ENCODE data around the gene MEX3A.
"Not testable (repeated sequence)": the region's sequence is repeated elsewhere in the genome, so short reads cannot be mapped to it uniquely, and the experiment has no call there.

The MEX3A gene

DNA sequence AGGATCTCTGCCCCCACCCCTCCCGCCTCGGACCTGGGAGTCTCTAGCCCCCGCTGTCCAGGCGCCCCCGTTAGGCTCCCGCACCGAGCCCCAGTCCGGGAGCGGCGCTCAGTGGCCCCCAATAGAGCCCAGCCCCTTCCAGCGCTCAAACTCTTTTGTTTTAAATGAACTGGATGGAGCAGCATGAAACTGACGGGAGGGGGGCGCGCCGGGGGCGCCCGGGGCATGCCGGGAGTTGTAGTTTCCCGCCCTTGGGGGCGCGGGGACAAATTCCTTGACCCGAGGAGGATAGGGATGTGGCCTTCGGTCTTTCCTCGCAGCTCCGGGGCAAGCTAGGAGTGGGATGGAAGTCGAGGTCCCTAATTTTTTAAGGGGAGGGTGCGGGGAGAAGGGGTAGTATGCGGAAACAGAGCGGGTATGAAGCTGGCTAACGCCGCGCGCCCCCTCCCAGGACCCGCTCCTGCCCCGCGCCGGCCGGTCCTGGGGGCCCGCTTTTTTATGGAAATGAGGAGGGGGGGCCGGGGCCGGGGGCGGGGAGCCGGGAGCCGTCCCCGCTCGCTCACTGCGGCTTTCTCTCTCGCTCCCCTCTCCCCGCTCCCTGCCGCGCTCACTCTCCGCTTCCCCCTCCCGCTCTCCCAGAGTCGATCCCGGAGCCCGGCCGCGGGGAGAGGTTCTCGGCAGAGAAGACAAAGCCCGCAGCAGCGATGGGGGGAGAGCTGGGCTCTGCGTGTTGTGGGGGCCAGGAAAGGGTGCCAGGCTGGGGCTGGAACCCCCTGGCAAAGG, at the start of gene MEX3A:
MEX3A (minus strand) TSS at position 157 of the 783 bp plus-strand sequence. CDS start 467 bp downstream, outside the sequence.
- H3K4me1 ChIP-seq, result peaks cover 77% of the 10 kb centered on the region
- H3K9me3 ChIP-seq, result no peaks in the 10 kb centered on the region
- peaks cover 52% of the 10 kb centered on the region for H4K20me1 ChIP-seq
- H3K4me3 ChIP-seq, result peak within 1 kb of the TSS; percentile 88
- peak within 1 kb of the TSS; percentile 91 for H3K9ac ChIP-seq
- H3K4me2 ChIP-seq, result peak within 1 kb of the TSS; percentile 90
- H3K27ac ChIP-seq, result peak within 1 kb of the TSS; percentile 87
- peaks cover 2% of the 10 kb centered on the region for H3K36me3 ChIP-seq
- TF ChIP-seq Cebpa-rat (IDR thresholded peaks at IDR 0.05), result no peak
- no peaks in the 10 kb centered on the region for H3K27me3 ChIP-seq

- H3K4me1 ChIP-seq, result peaks cover 61% of the 10 kb centered on the region
- H3K9me3 ChIP-seq, result no peaks in the 10 kb centered on the region
- H3K4me2 ChIP-seq, result no peak overlapping the region
- H4K20me1 ChIP-seq, result peaks cover 37% of the 10 kb centered on the region
- no peak for TF ChIP-seq Cebpa-rat (IDR thresholded peaks at IDR 0.05)
- no peaks in the 10 kb centered on the region for H3K27me3 ChIP-seq
- H3K4me3 ChIP-seq, result no peak overlapping the region
- H3K27ac ChIP-seq, result no peak overlapping the region
- no peak overlapping the region for H3K9ac ChIP-seq
- no peaks in the 10 kb centered on the region for H3K36me3 ChIP-seq
Observed at GRCh38 chr1:156130578-156130942, 48.3 kb upstream of the MEX3A start.

DNA sequence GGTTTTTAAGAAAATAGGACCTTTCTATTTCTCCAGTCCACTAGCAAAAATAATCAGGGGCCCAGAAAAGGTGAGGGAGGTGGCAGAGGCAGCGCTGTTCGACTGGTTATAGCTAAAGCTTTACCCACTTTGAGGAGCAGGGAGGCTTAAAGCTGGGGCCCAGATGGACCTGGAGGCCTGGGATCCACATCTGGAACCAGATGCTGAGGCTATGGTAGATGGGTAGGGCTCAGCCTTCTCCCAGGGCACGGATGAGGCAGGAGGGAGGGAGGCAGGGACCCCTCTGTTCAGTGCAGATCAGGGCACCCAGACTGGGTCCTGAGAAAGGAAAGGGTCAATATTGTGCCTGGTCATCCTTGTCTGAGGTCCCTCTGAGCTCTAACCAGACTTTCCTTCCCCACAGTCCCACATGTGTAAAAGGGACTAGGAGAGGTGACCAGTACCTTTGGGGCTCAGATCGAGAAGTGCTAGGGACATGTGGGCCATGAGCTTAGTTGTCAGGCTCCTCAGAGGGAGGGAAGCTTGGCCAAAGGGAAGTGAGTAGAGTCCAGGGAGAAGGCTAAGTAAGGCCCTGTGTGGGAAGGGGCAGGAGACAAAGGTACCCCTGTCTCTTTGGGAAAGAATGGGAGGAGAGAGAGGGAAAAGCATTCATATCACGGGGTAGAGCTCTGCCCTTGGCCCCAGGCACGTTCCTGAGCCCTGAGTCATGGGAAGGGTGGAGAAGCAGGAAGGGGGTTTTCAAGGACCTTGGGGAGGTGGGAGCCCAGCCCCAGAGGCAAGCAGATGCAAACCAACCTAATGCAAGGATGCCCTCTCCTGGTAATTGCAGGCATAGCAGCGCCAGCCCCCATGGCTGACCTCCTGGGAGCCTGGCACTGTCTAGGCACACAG, 47.7 kb upstream of the MEX3A start:
- TF ChIP-seq Cebpa-rat (IDR thresholded peaks at IDR 0.05), result no peak
- peaks cover 37% of the 10 kb centered on the region for H4K20me1 ChIP-seq
- no peak overlapping the region for H3K9ac ChIP-seq
- H3K4me3 ChIP-seq, result no peak overlapping the region
- peaks cover 61% of the 10 kb centered on the region for H3K4me1 ChIP-seq
- no peaks in the 10 kb centered on the region for H3K9me3 ChIP-seq
- no peaks in the 10 kb centered on the region for H3K27me3 ChIP-seq
- H3K4me2 ChIP-seq, result peak overlapping the region; percentile 42
- H3K27ac ChIP-seq, result no peak overlapping the region
- no peaks in the 10 kb centered on the region for H3K36me3 ChIP-seq

GRCh38 chr1:156128654-156129597, 46.7 kb upstream of the MEX3A start:
- H3K27ac ChIP-seq, result no peak overlapping the region
- H4K20me1 ChIP-seq, result peaks cover 37% of the 10 kb centered on the region
- H3K4me2 ChIP-seq, result peak overlapping the region; percentile 83
- no peak for TF ChIP-seq Cebpa-rat (IDR thresholded peaks at IDR 0.05)
- no peak overlapping the region for H3K4me3 ChIP-seq
- H3K4me1 ChIP-seq, result peaks cover 62% of the 10 kb centered on the region
- H3K36me3 ChIP-seq, result no peaks in the 10 kb centered on the region
- H3K9ac ChIP-seq, result no peak overlapping the region
- no peaks in the 10 kb centered on the region for H3K9me3 ChIP-seq
- no peaks in the 10 kb centered on the region for H3K27me3 ChIP-seq

- Histone ChIP-seq H3K36me3 (no peaks in the 10 kb centered on the region), H3K27me3 (no peaks in the 10 kb centered on the region), H3K4me1 (peaks cover 69% of the 10 kb centered on the region), H3K9me3 (no peaks in the 10 kb centered on the region), H3K27ac (no peak overlapping the region), H3K4me3 (no peak overlapping the region), H4K20me1 (peaks cover 37% of the 10 kb centered on the region), H3K4me2 (peak overlapping the region; percentile 83; the same call in 1 of the 2 replicates), H3K9ac (no peak overlapping the region)
- TF ChIP-seq Cebpa-rat (IDR thresholded peaks at IDR 0.05), result no peak
Observed at GRCh38 chr1:156128308-156128653, 46.0 kb upstream of the MEX3A start.

- H3K27ac ChIP-seq, result peak overlapping the region; percentile 69
Observed at GRCh38 chr1:156126630-156127534, 44.6 kb upstream of the MEX3A start.

DNA sequence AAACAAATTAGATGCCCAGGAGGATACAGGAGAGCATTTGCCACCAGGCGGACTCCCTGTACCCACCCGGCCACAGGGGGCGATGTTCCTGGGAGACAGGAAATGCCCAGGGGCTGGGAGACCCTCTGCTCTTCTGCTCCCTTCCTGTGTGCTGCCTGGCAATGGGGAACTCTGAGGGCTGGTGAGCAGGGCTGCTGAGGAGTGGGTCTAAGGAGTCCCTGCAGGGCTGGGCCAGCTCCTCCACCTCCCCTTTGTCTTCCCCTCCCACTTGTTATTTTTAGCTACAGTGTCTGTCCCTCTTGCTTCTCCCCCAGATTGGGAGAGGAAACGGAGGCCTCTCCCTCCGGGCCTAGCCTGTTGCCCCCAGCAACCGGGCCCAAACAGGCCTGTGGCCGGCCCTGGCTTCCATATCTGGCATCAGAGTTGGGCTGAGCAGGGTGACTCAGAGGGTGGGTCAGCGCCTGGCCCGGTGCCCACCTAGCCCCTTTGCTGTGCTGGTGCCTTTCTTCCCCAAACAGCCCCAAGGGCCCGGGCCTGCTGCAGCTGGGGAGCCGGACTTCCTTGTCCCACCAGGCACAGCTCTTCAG, 43.9 kb upstream of the MEX3A start:
- H3K4me3 ChIP-seq, result peak overlapping the region; percentile 48; the same call in 1 of the 2 replicates
- no peak for TF ChIP-seq Cebpa-rat (IDR thresholded peaks at IDR 0.05)
- peaks cover 81% of the 10 kb centered on the region for H3K4me1 ChIP-seq
- H3K27me3 ChIP-seq, result no peaks in the 10 kb centered on the region
- peaks cover 37% of the 10 kb centered on the region for H4K20me1 ChIP-seq
- H3K27ac ChIP-seq, result peak overlapping the region; percentile 69
- peak overlapping the region; percentile 83 for H3K4me2 ChIP-seq
- peak overlapping the region; percentile 59; the same call in 1 of the 2 replicates for H3K9ac ChIP-seq
- H3K36me3 ChIP-seq, result no peaks in the 10 kb centered on the region
- no peaks in the 10 kb centered on the region for H3K9me3 ChIP-seq

More at GRCh38 chr1:156126630-156127534, 44.6 kb upstream of the MEX3A start:
- Histone ChIP-seq H3K4me2 (peak overlapping the region; percentile 83), H3K9ac (peak overlapping the region; percentile 59; the same call in 1 of the 2 replicates), H3K9me3 (no peaks in the 10 kb centered on the region), H3K4me3 (peak overlapping the region; percentile 48; the same call in 1 of the 2 replicates), H4K20me1 (peaks cover 37% of the 10 kb centered on the region), H3K36me3 (no peaks in the 10 kb centered on the region), H3K4me1 (peaks cover 78% of the 10 kb centered on the region), H3K27me3 (no peaks in the 10 kb centered on the region)
- no peak for TF ChIP-seq Cebpa-rat (IDR thresholded peaks at IDR 0.05)

DNA sequence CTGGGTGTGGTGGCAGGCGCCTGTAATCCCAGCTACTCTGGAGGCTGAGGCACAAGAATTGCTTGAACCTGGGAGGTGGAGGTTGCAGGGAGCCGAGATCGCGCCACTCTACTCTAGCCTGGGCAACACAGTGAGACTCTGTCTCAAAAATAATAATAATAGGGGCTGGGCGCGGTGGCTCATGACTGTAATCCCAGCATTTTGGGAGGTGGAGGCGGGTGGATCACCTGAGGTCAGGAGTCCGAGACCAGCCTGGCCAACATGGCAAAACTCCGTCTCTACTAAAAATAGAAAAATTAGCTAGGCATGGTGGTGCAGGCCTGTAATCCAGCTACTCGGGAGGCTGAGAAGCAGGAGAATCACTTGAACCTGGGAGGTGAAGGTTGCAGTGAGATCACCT, 43.3 kb upstream of the MEX3A start:
- not testable (repeated sequence) for H3K27ac ChIP-seq, H3K27me3 ChIP-seq, H3K9me3 ChIP-seq, H3K36me3 ChIP-seq, H3K9ac ChIP-seq, H3K4me3 ChIP-seq
- Histone ChIP-seq H4K20me1 (peaks cover 37% of the 10 kb centered on the region), H3K4me1 (peaks cover 87% of the 10 kb centered on the region), H3K4me2 (peak overlapping the region; percentile 83)
